ENCODE results near the gene PITPNB.

The PITPNB gene

DNA sequence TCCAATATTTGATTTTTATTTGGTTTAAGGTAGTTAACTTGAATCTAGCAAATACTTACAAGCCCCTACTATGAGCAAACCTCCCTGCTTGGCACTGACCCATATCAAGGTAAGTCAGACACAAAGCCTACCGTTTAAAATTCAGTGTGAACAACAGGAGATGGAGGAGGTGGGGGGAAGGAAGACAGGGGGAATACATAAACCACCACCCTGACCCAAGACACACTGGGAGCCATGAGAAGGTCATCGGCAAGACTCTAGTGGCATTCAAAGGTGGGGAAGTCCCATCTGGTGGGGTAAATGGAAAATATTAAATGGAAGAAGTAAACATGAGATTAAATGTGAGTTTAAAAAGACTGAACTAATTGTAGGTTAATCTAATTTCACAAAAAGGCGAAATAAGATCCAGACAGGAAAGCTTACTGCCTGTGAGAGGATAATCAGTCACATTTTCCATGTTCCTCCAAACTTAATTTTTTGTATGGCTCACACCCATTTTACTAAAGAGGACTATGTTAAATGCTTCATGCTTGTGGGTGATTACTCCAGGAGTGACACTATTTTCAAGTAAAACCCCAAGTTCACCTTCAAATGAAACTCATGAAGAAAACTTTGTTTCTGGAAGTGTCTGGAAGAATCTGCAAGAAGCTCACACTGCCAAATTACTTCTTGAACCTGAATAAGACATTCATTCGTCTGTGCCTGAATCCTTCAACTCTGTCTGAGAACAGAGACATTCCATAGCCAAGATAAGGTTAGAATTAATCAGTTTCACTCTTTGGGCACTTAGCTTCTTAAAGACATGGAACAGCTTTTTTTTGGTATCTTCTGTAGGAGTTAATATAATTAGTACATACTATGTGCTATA lies 51.7 kb downstream of the PITPNB start:
- TF ChIP-seq, protein P1, sequence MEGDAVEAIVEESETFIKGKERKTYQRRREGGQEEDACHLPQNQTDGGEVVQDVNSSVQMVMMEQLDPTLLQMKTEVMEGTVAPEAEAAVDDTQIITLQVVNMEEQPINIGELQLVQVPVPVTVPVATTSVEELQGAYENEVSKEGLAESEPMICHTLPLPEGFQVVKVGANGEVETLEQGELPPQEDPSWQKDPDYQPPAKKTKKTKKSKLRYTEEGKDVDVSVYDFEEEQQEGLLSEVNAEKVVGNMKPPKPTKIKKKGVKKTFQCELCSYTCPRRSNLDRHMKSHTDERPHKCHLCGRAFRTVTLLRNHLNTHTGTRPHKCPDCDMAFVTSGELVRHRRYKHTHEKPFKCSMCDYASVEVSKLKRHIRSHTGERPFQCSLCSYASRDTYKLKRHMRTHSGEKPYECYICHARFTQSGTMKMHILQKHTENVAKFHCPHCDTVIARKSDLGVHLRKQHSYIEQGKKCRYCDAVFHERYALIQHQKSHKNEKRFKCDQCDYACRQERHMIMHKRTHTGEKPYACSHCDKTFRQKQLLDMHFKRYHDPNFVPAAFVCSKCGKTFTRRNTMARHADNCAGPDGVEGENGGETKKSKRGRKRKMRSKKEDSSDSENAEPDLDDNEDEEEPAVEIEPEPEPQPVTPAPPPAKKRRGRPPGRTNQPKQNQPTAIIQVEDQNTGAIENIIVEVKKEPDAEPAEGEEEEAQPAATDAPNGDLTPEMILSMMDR (conservative IDR thresholded peaks at IDR 0.05), result no peak
- TF ChIP-seq ZFX (IDR thresholded peaks at IDR 0.05), result no peak
- no peak overlapping the region for H3K27ac ChIP-seq

DNA sequence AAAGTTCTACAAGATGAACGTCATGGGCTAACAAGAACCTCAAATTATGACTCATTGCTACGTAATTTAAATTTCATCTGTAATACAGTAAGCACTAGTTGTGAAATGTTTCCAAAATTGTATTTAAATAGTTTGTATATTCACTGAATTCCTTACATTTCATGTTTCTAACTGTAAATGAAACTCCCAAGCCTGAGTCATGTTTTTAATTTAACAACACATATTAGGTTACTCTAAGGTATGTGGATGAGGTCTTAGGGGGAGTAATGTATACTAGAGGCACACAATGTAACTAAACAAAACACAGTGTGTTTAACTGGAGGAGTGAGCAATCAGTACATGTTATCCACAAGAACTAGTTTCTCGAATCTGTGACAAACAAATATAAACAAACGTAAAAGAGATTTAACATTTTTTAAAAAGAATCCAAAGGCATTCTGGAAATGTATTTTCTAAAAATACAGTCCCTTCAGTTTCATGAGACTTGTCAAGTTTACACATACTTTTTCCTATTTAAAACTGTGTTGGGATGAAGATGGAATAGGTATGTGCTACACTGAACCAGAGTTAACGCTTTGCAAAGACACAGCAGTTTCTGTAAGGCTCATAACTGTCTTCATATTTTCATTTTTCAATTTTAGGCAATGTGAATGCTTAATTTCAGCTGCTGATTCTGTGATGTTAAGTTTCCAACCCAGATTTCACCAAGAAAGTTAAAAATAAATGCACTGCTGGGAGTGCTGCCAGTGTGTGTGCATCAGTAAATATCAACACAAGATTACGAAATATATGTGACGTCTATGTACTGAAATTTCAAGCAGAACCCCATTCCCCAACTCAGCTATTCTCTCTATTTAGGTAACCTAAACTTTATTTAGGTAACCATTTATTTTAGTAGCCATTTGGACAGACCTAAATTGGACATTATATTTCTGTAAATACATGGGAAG lies 52.6 kb downstream of the PITPNB start:
- TF ChIP-seq ZFX (IDR thresholded peaks at IDR 0.05), result no peak
- TF ChIP-seq, protein P1 (conservative IDR thresholded peaks at IDR 0.05), result no peak
- H3K27ac ChIP-seq, result no peak overlapping the region

DNA sequence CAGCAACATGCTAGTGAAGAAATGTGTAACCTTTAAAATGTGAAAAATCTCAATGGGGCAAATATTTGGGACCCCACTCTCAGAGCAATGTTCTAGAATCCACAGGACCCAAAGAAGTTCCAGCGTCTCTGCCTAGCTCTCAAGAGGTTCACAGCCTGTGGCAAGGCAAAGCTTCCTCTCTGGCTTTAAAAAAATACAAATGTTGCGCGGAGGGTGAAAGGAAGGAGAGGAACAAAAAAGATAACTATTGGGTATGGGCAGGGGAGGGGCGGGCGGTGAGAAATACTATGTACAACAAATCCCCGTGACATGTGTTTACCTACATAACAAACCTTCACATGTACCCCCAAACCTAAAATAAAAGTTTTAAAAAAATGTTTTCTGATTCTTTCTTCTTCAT lies 53.6 kb downstream of the PITPNB start:
- no peak for TF ChIP-seq ZFX (IDR thresholded peaks at IDR 0.05)
- TF ChIP-seq, protein P1 (conservative IDR thresholded peaks at IDR 0.05), result no peak
- H3K27ac ChIP-seq, result no peak overlapping the region

DNA sequence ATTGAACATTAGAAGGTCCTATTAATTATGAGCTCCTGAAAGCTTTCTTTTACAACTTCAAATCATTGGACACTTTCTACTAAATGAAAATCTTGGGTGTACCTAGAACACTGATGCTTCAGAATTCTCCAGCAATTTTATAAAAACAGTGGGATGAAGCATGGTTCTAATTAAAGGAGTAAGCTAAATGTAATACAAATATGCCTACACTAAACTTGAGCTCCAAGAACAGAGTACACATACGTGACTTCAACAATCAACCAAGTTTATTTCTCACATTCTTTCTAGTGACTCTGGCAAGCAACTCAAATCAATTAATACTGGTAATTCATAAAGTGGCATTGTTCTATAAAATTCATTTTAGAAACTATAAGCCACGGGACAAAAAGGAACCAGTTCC lies 55.5 kb downstream of the PITPNB start:
- H3K27ac ChIP-seq, result no peak overlapping the region
- TF ChIP-seq, protein P1 (conservative IDR thresholded peaks at IDR 0.05), result no peak
- no peak for TF ChIP-seq ZFX (IDR thresholded peaks at IDR 0.05)

DNA sequence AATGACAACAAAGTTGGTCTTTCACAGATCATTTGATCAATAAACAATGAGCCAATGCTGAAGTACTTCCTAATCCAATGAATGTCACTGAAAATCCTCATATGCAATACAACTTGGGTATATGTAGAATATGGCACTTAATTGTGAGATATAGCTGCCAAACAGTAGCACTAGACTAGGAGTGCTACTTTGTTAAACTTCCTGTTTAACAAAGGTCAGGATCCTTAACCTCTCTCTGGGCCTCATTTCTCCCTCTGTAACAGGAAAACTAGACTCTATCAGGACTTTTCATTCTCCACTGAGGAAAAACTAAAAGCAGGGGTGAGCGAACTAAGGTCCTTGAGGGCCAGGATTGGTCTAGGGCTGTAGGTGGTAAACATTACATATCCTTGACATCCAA lies 56.1 kb downstream of the PITPNB start:
- TF ChIP-seq ZFX (IDR thresholded peaks at IDR 0.05), result no peak
- TF ChIP-seq, protein P1 (conservative IDR thresholded peaks at IDR 0.05), result no peak
- H3K27ac ChIP-seq, result no peak overlapping the region

DNA sequence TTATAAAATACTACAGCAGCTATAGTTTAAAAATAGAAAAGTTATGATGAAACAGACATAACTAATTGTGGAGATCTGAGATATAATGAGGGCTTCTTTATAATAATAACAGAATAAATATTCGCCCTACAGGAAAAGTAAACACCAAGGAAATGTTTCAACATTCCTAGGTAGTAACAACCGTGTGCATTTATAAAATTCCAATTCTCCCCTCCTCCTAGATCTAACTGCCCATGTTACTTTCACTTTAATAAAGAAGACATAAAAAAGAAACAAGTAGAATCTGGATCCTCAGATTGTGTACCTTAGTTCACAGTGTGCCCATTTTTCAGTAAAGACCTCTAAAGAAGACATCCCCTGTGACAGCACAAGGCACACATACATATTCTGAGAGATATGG lies 59.7 kb downstream of the PITPNB start:
- no peak overlapping the region for H3K27ac ChIP-seq
- TF ChIP-seq ZFX (IDR thresholded peaks at IDR 0.05), result no peak
- TF ChIP-seq, protein P1 (conservative IDR thresholded peaks at IDR 0.05), result no peak

DNA sequence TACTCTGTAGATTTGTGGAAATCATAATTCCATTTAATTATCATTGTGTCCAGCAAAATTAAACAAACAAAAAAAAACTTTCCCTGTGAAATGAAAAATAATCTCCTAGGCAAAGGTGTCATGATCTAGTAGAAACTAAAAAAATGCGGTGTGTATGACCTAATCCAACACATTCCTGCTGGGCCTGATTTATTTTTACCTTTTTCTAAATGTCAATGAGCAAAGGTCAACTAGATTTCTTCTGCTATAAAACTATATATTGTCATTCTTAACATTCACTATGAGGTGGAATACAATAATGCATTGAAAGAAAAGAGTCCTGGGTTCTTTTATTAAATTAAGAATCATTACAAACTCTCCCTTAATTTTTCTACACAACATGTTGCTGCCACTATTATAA lies 60.4 kb downstream of the PITPNB start:
- TF ChIP-seq, protein P1 (conservative IDR thresholded peaks at IDR 0.05), result no peak
- TF ChIP-seq ZFX (IDR thresholded peaks at IDR 0.05), result no peak
- H3K27ac ChIP-seq, result no peak overlapping the region
